LNCaP clone FGC (cell line): ENCODE results near the gene GABARAP.

Experiments
- DNase-seq: peaks from one replicate; pipeline ENCODE4 v3.0.0-alpha.2; 2011; ENCODE audit warnings: low read depth
- H3K4me3 ChIP-seq: 2 replicates; pipeline ENCODE4 v1.5.1; 2011; ENCODE audit warnings: mild to moderate bottlenecking, low read depth, low read length, control low read depth
- TF ChIP-seq, protein P1 (sequence below): IDR thresholded peaks from 2 replicates; pipeline ENCODE4 v1.5.1; 2012; ENCODE audit warnings: mild to moderate bottlenecking; ENCODE audit not compliant: control insufficient read depth, insufficient read depth; ENCODE audit errors: extremely low read depth

Gene GABARAP

GRCh38 chr17:7190276-7190917 is 51.9 kb downstream of the GABARAP start:
- no peak for DNase-seq
- TF ChIP-seq, protein P1, sequence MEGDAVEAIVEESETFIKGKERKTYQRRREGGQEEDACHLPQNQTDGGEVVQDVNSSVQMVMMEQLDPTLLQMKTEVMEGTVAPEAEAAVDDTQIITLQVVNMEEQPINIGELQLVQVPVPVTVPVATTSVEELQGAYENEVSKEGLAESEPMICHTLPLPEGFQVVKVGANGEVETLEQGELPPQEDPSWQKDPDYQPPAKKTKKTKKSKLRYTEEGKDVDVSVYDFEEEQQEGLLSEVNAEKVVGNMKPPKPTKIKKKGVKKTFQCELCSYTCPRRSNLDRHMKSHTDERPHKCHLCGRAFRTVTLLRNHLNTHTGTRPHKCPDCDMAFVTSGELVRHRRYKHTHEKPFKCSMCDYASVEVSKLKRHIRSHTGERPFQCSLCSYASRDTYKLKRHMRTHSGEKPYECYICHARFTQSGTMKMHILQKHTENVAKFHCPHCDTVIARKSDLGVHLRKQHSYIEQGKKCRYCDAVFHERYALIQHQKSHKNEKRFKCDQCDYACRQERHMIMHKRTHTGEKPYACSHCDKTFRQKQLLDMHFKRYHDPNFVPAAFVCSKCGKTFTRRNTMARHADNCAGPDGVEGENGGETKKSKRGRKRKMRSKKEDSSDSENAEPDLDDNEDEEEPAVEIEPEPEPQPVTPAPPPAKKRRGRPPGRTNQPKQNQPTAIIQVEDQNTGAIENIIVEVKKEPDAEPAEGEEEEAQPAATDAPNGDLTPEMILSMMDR, result no peak
- H3K4me3 ChIP-seq, result no peak overlapping the region
